ENCODE measurements around the gene FOXO6. TPM values are rescaled to one million over a fixed set of nuclear protein-coding genes. Genes with fewer than 3 reads are reported as not detected.

The FOXO6 gene
- total and polyA plus RNA-seq, 2 experiments from 2014 or later, result 0.68 to 4.2 TPM

DNA sequence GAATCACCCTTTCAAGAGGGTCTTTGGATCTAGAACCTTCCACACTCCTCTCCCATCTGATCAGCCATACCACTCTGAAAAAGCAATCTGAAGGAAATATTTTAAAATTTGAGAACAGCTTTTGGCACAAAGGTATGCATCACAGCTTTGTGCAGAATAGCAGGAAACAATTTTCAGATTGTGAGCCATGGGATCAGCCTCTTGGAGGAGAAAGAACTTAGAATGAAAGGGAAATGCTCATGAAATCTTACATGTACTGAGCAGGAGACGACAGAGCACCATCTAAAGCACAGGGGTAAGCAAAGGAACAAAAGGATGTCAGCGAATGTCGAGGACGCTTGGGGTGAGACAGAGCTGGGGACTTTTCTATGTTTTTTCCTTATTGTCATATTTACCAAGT lies 68.8 kb downstream of the FOXO6 start:
- no peaks in the 10 kb centered on the region for H3K4me1 ChIP-seq (ENCODE audit: insufficient read depth)
- H3K27me3 Mint-ChIP-seq (ENCODE audit: insufficient read depth, low read depth, poor library complexity), result peaks cover 9% of the 10 kb centered on the region
- no peak overlapping the region for H3K27ac ChIP-seq (ENCODE audit: low read depth)
- H4K20me1 ChIP-seq (replicated peaks; ENCODE audit: insufficient read depth), result no peaks in the 10 kb centered on the region
- H3K9me3 Mint-ChIP-seq, result no peaks in the 10 kb centered on the region; the same call in 2 of the 3 replicates
- H3K27me3 ChIP-seq (ENCODE audit: insufficient read depth), result no peaks in the 10 kb centered on the region
- DNase-seq (ENCODE audit: low spot score), result no peak
- H3K27ac Mint-ChIP-seq, result no peak overlapping the region
- no peaks in the 10 kb centered on the region for H3K36me3 ChIP-seq (ENCODE audit: insufficient read depth)
- H3K36me3 Mint-ChIP-seq (ENCODE audit: low read depth), result no peaks in the 10 kb centered on the region; the same call in 2 of the 3 replicates
- ATAC-seq, result no peak
- H3K79me2 ChIP-seq (replicated peaks; ENCODE audit: insufficient read depth), result no peaks in the 10 kb centered on the region
- TF ChIP-seq CREB1 (CRISPR knock-in tag; IDR thresholded peaks at IDR 0.05; ENCODE audit: low read depth) (no peak), EZH2 (IDR thresholded peaks at IDR 0.05; ENCODE audit: low read depth, unreplicated experiment) (no peak), ZNF331 (CRISPR knock-in tag; IDR thresholded peaks at IDR 0.05; ENCODE audit: low read depth) (no peak), POLR2AphosphoS5 (IDR thresholded peaks at IDR 0.05; ENCODE audit: low read depth) (no peak), JUNB (IDR thresholded peaks at IDR 0.05; ENCODE audit: unreplicated experiment) (no peak), STAT1 (IDR thresholded peaks at IDR 0.05; ENCODE audit: unreplicated experiment) (no peak), EZH2phosphoT487 (IDR thresholded peaks at IDR 0.05; ENCODE audit: unreplicated experiment) (no peak), ZNF114 (CRISPR knock-in tag; IDR thresholded peaks at IDR 0.05) (no peak), ZNF462 (CRISPR knock-in tag; IDR thresholded peaks at IDR 0.05) (no peak), REST (IDR thresholded peaks at IDR 0.05; ENCODE audit: unreplicated experiment) (no peak), NANOG (IDR thresholded peaks at IDR 0.05; ENCODE audit: borderline replicate concordance) (no peak), CTCF (conservative IDR thresholded peaks at IDR 0.05; ENCODE audit: low read depth in 2 of 2) (no peak)
- TF ChIP-seq, protein P1, sequence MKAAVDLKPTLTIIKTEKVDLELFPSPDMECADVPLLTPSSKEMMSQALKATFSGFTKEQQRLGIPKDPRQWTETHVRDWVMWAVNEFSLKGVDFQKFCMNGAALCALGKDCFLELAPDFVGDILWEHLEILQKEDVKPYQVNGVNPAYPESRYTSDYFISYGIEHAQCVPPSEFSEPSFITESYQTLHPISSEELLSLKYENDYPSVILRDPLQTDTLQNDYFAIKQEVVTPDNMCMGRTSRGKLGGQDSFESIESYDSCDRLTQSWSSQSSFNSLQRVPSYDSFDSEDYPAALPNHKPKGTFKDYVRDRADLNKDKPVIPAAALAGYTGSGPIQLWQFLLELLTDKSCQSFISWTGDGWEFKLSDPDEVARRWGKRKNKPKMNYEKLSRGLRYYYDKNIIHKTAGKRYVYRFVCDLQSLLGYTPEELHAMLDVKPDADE (IDR thresholded peaks at IDR 0.05), result no peak
- H3K4me3 ChIP-seq, result no peak overlapping the region
- H3K9me2 ChIP-seq (ENCODE audit: insufficient read depth), result no peaks in the 10 kb centered on the region
- H3K4me2 ChIP-seq, result no peak overlapping the region
- no peak overlapping the region for H3K4me3 Mint-ChIP-seq
- 0 out of 2 replicates have a peak, but pooled peaks cover 4% of the 10 kb centered on the region for H3F3A ChIP-seq (replicated peaks; ENCODE audit: low read depth)
- peaks cover 6% of the 10 kb centered on the region; the same call in 2 of the 3 replicates for H3K4me1 Mint-ChIP-seq
- no peak overlapping the region for H2AFZ ChIP-seq
